Fibroblast of mammary gland (primary cell): ENCODE results near the gene UBL4A.

Experiments used
- DNase-seq: peaks from one replicate; pipeline ENCODE4 v3.0.0-alpha.2; 2010; ENCODE audit warnings: low read depth
- H3K4me3 ChIP-seq: 2 replicates; pipeline ENCODE4 v1.5.1; 2011; ENCODE audit warnings: low read depth, mild to moderate bottlenecking, low read length, moderate library complexity; ENCODE audit not compliant: control insufficient read depth
- TF ChIP-seq, protein P1 (sequence below): conservative IDR thresholded peaks from 2 replicates; pipeline ENCODE4 v1.5.1; 2011; ENCODE audit warnings: low read depth, low read length, inconsistent platforms; ENCODE audit not compliant: control insufficient read depth, insufficient read depth

UBL4A gene

DNA sequence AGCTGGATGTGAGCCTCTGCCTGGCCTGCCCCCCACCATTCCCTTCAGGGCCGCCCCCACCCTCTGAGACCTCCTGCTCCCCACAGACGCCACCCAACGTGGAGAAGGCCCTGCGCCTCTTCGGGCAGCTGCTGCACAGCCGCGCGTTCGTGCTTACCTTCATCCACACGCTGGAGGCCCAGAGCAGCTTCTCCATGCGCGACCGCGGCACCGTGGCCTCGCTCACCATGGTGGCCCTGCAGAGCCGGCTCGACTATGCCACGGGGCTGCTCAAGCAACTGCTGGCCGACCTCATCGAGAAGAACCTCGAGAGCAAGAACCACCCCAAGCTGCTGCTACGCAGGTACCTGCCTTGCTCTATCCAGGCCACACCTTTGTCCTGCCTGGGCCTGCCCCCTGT, 18.2 kb downstream of the UBL4A start:
- no peak overlapping the region for H3K4me3 ChIP-seq
- no peak for DNase-seq
- TF ChIP-seq, protein P1, sequence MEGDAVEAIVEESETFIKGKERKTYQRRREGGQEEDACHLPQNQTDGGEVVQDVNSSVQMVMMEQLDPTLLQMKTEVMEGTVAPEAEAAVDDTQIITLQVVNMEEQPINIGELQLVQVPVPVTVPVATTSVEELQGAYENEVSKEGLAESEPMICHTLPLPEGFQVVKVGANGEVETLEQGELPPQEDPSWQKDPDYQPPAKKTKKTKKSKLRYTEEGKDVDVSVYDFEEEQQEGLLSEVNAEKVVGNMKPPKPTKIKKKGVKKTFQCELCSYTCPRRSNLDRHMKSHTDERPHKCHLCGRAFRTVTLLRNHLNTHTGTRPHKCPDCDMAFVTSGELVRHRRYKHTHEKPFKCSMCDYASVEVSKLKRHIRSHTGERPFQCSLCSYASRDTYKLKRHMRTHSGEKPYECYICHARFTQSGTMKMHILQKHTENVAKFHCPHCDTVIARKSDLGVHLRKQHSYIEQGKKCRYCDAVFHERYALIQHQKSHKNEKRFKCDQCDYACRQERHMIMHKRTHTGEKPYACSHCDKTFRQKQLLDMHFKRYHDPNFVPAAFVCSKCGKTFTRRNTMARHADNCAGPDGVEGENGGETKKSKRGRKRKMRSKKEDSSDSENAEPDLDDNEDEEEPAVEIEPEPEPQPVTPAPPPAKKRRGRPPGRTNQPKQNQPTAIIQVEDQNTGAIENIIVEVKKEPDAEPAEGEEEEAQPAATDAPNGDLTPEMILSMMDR: no peak

DNA sequence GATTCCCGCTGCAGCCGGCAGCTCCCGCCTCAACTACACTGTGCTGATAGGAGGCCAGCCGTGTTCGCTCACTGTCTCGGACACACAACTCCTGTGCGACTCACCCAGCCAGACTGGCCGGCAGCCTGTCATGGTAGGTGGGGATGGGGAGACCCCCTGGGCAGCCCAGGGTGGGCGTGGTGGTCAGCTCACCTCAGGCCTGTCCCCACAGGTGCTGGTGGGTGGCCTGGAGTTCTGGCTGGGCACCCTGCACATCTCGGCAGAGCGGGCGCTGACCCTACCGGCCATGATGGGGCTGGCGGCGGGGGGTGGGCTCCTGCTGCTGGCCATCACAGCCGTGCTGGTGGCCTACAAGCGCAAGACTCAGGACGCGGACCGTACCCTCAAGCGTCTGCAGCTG, 18.9 kb downstream of the UBL4A start:
- TF ChIP-seq, protein P1: no peak
- no peak for DNase-seq

DNA sequence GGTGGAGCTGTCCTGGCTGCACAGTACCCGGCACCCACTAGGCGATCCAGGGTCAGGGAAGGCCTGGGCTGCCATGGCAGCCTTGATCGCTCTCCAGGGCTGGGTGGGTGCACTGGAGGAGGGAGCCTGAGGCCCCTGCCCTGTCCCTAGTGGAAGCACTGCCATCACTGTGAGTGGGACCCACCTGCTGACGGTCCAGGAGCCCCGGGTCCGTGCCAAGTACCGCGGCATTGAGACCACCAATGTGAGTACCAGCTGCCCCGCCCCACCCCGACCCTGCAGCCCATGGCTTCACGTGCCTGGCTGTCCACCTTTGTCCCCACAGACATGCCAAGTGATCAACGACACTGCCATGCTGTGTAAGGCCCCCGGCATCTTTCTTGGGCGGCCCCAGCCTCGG, 19.5 kb downstream of the UBL4A start:
- no peak for DNase-seq
- no peak overlapping the region for H3K4me3 ChIP-seq
- TF ChIP-seq, protein P1: no peak

More for the DNA sequence above, 18.9 kb downstream of the UBL4A start:
- H3K4me3 ChIP-seq: no peak overlapping the region

DNA sequence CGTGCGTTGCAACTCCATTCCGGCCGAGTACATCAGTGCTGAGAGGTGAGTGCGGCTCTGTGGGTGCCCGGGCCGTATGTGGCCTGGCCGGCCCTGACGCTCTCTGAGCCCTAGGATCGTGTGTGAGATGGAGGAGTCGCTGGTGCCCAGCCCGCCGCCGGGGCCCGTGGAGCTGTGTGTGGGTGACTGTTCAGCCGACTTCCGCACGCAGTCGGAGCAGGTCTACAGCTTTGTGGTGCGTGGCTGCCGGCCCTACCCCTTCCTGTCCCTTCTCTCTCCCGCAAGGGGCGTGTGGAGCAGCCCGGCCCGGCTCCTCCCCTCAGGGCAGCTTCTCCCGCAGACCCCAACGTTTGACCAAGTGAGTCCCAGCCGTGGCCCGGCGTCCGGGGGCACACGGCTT, 20.4 kb downstream of the UBL4A start:
- DNase-seq: no peak
- TF ChIP-seq, protein P1: no peak
- H3K4me3 ChIP-seq: no peak overlapping the region

- H3K4me3 ChIP-seq: no peak overlapping the region
- TF ChIP-seq, protein P1: no peak
- no peak for DNase-seq
Measured at GRCh38 chrX:154465601-154466000, 20.8 kb downstream of the UBL4A start.

DNA sequence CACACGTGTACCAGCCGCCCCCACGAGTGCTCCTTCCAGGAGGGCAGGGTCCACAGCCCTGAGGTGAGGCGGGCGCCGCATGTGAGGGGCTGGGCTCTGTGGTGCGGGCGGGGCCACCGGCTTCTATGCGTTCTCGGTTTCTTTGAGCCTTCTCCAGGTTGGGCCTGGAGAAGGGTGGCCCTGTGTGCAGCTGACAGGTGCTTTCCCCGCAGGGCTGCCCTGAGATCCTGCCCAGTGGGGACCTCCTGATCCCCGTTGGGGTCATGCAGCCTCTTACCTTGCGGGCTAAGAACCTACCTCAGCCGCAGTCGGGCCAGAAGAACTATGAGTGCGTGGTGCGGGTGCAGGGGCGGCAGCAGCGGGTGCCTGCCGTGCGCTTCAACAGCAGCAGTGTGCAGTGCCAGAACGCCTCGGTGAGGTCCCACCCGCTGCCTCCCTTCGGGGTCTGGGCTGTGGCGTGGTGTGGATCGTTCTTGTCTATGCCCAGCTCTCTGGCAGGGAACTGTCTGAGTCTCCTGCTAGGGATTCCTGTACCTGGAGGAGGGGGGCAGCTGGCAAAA, 21.5 kb downstream of the UBL4A start:
- DNase-seq: no peak
- no peak overlapping the region for H3K4me3 ChIP-seq
- TF ChIP-seq, protein P1: no peak
